Pancreas (tissue), 10 donors: ENCODE measurements around the gene IGSF3. TPM values are rescaled to one million over a fixed set of nuclear protein-coding genes. Genes with fewer than 3 reads are reported as not detected.

Experiments used
- ATAC-seq, 4 donors: fragments of 200-7000 bp; cut with Tn5 transposase; one replicate each; pipeline versions ENCODE4 v1.8.0 to v1.9.1; 2020; ENCODE audit warnings: mild to moderate bottlenecking in 4 of 4, moderate library complexity in 4 of 4
- DNase-seq, 6 donors: peaks; one replicate each; pipeline ENCODE4 v3.0.0-alpha.2; 2020
- FAIRE-seq: peaks from 2 replicates; lab custom pipeline; 2012; peaks lifted over from hg19 to GRCh38; lab: Jason Lieb, UNC
- H3K27ac ChIP-seq, 4 donors: fragments of 200-600 bp; sonication (generic); 1 replicate in 3 of 4; 2 replicates in 1 of 4; pipeline versions ENCODE4 v1.5.0 to v1.8.0; 2020
- H3K27me3 ChIP-seq, 4 donors: fragments of 200-600 bp; one replicate each; pipeline ENCODE4 v1.8.0; 2021
- H3K36me3 ChIP-seq, 3 donors: fragments of 200-600 bp; sonication (generic) in 1 of 3; one replicate each; pipeline versions ENCODE4 v1.5.0 to v1.8.0; 2020 to 2021
- H3K4me1 ChIP-seq, 3 donors: fragments of 200-600 bp; one replicate each; pipeline ENCODE4 v1.8.0; 2021
- H3K4me3 ChIP-seq, 4 donors: fragments of 200-600 bp; sonication (generic) in 2 of 4; one replicate each; pipeline versions ENCODE4 v1.5.0 to v1.8.0; 2020 to 2021
- H3K9me3 ChIP-seq, 4 donors: fragments of 200-600 bp; one replicate each; pipeline ENCODE4 v1.8.0; 2021
- WGBS, 2 donors: extraction: QIAGEN DNeasy Blood & Tissue Kit; methylation state at CpG; one replicate each; pipeline ENCODE4 v1.1.7; 2013; 5-methylcytosine and 5-hydroxymethylcytosine counted together
- intact Hi-C, 3 donors: fragments of 100-400 bp; cut with DNase I; formaldehyde crosslinking; loops; one replicate each; pipeline versions ENCODE4 v1.11.1 to v1.14.2; 2022
- polyA plus RNA-seq, 2 donors: library from polyadenylated mRNA; stranded (reverse); fragments of 200-250 nt; gene quantifications; one replicate each; pipeline ENCODE4 v1.2.3, GENCODE V29; 2013
- total RNA-seq, 6 donors: library from RNA; stranded (reverse); fragmentation: NEBNext Ultra II Directional in 4 of 6; extraction: Animal tissue kit (Norgen Biotek cat#: 25700) in 4 of 6; gene quantifications; one replicate each; pipeline versions ENCODE4 v1.2.1 to v1.2.4, GENCODE V29; 2021 to 2023
- TF ChIP-seq, protein P1 (sequence below), 4 donors: fragments of 200-600 bp; sonication (generic) in 3 of 4; IDR thresholded peaks; one replicate each; pipeline versions ENCODE4 v1.5.0 to v1.8.0; 2021; ENCODE audit warnings: antibody characterized with exemption in 4 of 4
- donor health status: healthy with polysubstance abuse.
- donor health status: DM: no; HTN: no; CAD: no; lungs with moderate emphysema.
- donor health status: DM: no; HTN: no; CAD: no.
- donor health status: control.
- donor health status: control.
- donor health status: Bipolar disorder and iron deficiency.
- donor health status: DM: yes; HTN: yes; CAD: no.
- donor health status: DM: no; HTN: no; CAD: no.
- donor health status: DM: no; HTN: no; CAD: no.
- donor health status: DM: yes; HTN: yes; CAD: no.

IGSF3 gene
- total and polyA plus RNA-seq, 8 donors = 1.8 to 10.5 (median 2.7) TPM

DNA sequence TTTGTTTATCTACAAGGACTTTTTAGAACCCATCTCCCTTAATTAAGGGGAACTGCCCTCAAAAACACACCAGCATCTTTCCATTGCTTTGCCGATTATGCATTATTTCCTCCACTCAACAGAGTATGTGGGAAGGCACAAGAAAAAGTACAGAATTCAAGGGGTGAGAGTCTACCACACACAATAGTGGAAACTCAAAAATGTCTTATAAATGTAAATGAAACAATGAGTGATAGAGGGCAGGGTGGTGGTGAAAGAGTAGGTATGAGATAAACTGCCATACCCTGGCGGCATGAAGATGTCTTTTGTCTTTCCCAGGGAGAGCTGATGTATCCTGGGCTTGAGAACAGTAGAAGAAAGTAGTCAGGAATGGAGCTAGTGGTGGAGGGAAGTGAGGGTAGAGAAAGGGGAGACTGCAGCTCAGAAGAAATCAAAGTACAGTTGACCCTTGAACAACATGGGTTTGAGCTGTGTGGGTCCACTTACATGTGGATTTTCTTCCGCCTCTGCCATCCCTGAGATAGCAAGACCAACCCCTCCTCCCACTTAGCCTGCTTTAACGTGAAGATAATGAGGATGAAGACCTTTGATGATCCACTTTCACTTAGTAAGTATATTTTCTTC, 121.1 kb downstream of the IGSF3 start:
- TF ChIP-seq, protein P1, sequence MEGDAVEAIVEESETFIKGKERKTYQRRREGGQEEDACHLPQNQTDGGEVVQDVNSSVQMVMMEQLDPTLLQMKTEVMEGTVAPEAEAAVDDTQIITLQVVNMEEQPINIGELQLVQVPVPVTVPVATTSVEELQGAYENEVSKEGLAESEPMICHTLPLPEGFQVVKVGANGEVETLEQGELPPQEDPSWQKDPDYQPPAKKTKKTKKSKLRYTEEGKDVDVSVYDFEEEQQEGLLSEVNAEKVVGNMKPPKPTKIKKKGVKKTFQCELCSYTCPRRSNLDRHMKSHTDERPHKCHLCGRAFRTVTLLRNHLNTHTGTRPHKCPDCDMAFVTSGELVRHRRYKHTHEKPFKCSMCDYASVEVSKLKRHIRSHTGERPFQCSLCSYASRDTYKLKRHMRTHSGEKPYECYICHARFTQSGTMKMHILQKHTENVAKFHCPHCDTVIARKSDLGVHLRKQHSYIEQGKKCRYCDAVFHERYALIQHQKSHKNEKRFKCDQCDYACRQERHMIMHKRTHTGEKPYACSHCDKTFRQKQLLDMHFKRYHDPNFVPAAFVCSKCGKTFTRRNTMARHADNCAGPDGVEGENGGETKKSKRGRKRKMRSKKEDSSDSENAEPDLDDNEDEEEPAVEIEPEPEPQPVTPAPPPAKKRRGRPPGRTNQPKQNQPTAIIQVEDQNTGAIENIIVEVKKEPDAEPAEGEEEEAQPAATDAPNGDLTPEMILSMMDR (IDR thresholded peaks at IDR 0.05) = no peak
- DNase-seq (no peak), FAIRE-seq (no peak), ATAC-seq (no peak)
- peaks cover 0 to 4% (median 0%) of the 10 kb centered on the region in 3 donors for H3K4me1 ChIP-seq
- WGBS, 2 donors = 95 to 96% methylated on average over 4 of the region's 4 CpGs
- no peak overlapping the region for H3K4me3 ChIP-seq
- no peaks in the 10 kb centered on the region for H3K36me3 ChIP-seq
- intact Hi-C loops = no loop called here
- no peaks in the 10 kb centered on the region for H3K27me3 ChIP-seq
- H3K27ac ChIP-seq = no peak overlapping the region
- H3K9me3 ChIP-seq = no peaks in the 10 kb centered on the region

DNA sequence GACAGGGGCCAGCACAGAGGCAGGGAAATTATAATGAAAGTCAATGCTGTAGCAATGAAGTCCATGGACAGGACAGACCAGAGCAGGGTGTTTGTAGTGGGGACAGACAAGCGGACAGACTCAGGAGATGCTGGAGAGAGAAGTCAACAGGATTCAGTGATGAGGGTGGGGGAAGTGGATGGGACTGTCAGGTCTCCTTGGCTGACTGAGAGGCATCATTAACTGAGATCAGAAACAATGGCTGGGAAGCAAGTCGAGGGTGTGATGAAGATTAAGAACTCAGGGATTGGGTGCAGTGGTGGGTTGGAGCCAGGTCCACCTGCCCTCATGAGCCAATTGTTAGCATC, 122.2 kb downstream of the IGSF3 start:
- Histone ChIP-seq H3K36me3 (no peaks in the 10 kb centered on the region), H3K27me3 (no peaks in the 10 kb centered on the region), H3K9me3 (no peaks in the 10 kb centered on the region), H3K4me1 (peaks cover 0 to 4% (median 0%) of the 10 kb centered on the region in 3 donors), H3K4me3 (no peak overlapping the region), H3K27ac (no peak overlapping the region)
- DNase-seq (no peak), FAIRE-seq (no peak), ATAC-seq (no peak)
- TF ChIP-seq, protein P1 (IDR thresholded peaks at IDR 0.05) = no peak
- WGBS, 2 donors = 93 to 94% methylated on average over 2 of the region's 2 CpGs
- intact Hi-C loops = no loop called here

DNA sequence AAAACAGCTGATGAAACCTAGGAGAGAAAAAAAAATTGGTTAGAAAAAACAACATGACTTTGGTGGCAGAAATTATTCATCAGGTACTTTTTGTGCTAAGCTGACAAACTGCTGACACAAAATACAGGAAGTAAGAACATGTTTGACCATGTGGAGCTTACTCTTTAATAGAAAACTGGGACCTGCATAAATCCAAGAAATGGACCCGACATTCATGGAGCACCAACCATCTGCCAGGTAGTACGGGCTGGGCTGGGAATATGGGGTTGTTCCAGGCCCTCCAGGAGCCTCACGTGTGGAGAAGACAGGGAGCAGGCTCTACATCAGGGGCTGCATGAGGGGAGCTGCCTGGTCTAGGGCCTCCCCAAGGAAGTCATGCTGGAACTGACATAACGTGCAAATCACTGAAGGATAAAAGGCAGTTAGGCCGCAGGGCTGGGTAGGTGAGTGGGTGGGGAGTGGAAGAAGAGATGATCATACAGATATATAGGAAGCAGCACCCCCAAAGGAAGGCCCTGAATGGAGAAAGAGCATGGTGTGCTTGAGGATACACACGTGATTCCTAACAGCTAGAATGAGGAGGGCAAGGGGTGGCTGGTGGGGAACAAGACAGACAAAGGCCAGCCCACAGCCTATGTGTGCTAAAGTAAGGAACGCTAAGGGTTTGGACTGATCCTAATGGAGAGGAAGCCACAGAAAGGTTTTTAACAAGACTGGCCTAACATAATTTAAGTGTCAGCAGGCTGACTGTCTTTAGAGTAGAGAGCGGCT, 122.8 kb downstream of the IGSF3 start:
- TF ChIP-seq, protein P1 (IDR thresholded peaks at IDR 0.05) = no peak
- H3K27ac ChIP-seq = no peak overlapping the region
- no peak overlapping the region for H3K4me3 ChIP-seq
- no peaks in the 10 kb centered on the region for H3K27me3 ChIP-seq
- no peak for ATAC-seq
- WGBS, 2 donors = 89 to 95% methylated on average over 8 of the region's 8 CpGs
- peaks cover 0 to 4% (median 0%) of the 10 kb centered on the region in 3 donors for H3K4me1 ChIP-seq
- H3K36me3 ChIP-seq = no peaks in the 10 kb centered on the region
- FAIRE-seq = no peak
- intact Hi-C loops = no loop called here
- no peak for DNase-seq
- no peaks in the 10 kb centered on the region for H3K9me3 ChIP-seq

DNA sequence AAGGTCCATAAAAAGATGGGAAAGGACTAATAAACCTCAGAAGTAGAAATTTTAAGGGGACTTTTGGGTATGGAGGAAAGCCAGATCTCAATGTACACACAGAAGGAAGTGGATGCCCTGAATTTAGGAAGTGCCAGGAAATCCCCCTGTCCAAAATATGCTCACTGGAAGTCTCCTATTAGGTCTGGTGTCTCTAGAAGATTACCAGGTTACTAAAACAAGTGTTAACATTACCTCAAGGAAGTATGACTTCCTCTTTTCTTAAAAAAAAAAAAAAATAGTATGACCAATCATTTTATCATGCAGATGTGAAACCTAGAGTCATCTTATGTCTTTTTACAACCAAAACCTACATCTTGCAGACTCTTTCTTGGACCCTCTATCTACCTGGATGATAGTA, 127.4 kb downstream of the IGSF3 start:
- ATAC-seq = no peak
- Histone ChIP-seq H3K27ac (no peak overlapping the region), H3K9me3 (no peaks in the 10 kb centered on the region), H3K4me3 (no peak overlapping the region), H3K27me3 (no peaks in the 10 kb centered on the region), H3K36me3 (no peaks in the 10 kb centered on the region), H3K4me1 (no peaks in the 10 kb centered on the region)
- DNase-seq = no peak
- TF ChIP-seq, protein P1 (IDR thresholded peaks at IDR 0.05) = no peak
- intact Hi-C loops = no loop called here
- FAIRE-seq = no peak

DNA sequence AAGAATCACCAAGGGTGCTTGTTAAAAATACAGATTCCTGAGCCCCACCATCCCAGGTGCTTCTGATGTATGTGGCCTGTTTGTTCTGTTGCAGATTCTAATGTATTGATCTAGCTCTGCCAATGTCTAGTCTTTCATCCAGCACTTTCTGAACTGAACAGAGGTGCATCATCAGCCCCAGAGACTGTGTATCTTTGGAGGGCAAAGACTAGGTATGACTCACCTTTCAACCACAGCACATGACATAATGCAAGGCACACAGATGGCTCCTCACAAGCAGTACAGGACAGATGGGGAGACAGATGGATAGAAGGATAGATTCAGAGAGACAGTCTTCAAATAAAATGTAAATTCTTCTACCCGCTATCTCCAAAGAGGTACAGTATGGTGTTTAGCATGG, 129.0 kb downstream of the IGSF3 start:
- no peaks in the 10 kb centered on the region for H3K27me3 ChIP-seq
- WGBS, 2 donors = 98 to 100% methylated on average over 1 of the region's 1 CpG
- H3K36me3 ChIP-seq = no peaks in the 10 kb centered on the region
- FAIRE-seq (no peak), ATAC-seq (peak in 3 of 4 donors; percentile 51 to 60 (median 52)), DNase-seq (no peak)
- no peaks in the 10 kb centered on the region for H3K4me1 ChIP-seq
- H3K27ac ChIP-seq = no peak overlapping the region
- TF ChIP-seq, protein P1 (IDR thresholded peaks at IDR 0.05) = no peak
- no peak overlapping the region for H3K4me3 ChIP-seq
- no peaks in the 10 kb centered on the region for H3K9me3 ChIP-seq
- intact Hi-C loops = no loop called here
